Tibial nerve (tissue), 3 donors: ENCODE data around the gene LRCH4.

Source experiments
- POLR2A ChIP-seq, 2 donors: fragments of 450-650 bp; IDR thresholded peaks; one replicate each; pipeline ENCODE4 v1.6.1; 2017; ENCODE audit warnings: antibody characterized with exemption in 2 of 2, mild to moderate bottlenecking in 2 of 2, moderate library complexity in 2 of 2
- TF ChIP-seq, protein P1 (sequence below), 5 experiments: fragments of 200-600 bp in 3 of 5; fragments of 450-650 bp in 2 of 5; sonication (generic) in 3 of 5; IDR thresholded peaks; one replicate each; pipeline ENCODE4 v1.5.1; 2016 to 2019; ENCODE audit warnings: antibody characterized with exemption in 5 of 5, mild to moderate bottlenecking in 3 of 5, moderate library complexity in 2 of 5

DNA sequence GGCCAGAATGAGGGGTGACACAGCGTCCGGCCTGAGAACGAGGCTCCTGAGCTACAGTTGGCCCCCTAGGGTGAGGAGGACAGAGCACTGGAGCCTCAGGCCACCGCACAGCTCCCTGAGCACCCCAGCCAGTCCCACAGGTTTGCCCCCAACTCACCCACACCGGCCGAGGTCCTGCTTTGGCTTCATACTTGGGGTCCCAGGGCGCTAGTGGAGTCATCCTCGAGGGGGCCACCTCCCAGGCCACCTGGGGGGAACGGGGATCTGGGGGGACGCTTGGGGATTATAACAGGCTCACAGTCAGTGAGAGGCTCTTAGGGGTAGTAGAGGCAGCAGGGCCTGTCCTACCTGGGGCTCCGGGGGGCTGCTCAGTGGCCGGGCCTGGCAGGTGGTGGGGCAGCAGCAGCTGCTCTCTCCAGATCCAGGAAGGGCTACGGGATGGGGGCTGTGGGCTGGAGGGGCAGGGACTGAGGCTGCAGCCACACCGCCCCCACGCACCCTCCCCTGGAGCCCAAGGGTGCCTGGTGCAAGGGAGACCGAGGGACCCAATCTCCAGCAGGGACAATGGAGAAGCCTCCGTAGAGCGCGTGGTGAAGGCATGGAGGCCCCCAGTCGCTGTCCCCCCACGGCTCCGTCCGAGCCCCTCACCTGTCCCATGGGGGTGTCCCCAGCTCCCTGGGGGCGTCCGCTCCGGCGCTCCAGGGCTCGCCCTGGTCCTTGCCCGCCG, 12.8 kb downstream of the LRCH4 start:
- TF ChIP-seq, protein P1, sequence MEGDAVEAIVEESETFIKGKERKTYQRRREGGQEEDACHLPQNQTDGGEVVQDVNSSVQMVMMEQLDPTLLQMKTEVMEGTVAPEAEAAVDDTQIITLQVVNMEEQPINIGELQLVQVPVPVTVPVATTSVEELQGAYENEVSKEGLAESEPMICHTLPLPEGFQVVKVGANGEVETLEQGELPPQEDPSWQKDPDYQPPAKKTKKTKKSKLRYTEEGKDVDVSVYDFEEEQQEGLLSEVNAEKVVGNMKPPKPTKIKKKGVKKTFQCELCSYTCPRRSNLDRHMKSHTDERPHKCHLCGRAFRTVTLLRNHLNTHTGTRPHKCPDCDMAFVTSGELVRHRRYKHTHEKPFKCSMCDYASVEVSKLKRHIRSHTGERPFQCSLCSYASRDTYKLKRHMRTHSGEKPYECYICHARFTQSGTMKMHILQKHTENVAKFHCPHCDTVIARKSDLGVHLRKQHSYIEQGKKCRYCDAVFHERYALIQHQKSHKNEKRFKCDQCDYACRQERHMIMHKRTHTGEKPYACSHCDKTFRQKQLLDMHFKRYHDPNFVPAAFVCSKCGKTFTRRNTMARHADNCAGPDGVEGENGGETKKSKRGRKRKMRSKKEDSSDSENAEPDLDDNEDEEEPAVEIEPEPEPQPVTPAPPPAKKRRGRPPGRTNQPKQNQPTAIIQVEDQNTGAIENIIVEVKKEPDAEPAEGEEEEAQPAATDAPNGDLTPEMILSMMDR (IDR thresholded peaks at IDR 0.05), result no peak
- no peak for TF ChIP-seq POLR2A (IDR thresholded peaks at IDR 0.05)
